Measurements from ENCODE around the gene PRAMEF1.

- TF ChIP-seq CTCF (IDR thresholded peaks at IDR 0.05) (no peak), POLR2A (IDR thresholded peaks at IDR 0.05) (no peak)
Observed at GRCh38 chr1:12798911-12799310, 7.7 kb downstream of the PRAMEF1 start.

Data from esophagus squamous epithelium (tissue), 4 donors.